Measurements from ENCODE around the gene ERC2.

ERC2 gene

DNA sequence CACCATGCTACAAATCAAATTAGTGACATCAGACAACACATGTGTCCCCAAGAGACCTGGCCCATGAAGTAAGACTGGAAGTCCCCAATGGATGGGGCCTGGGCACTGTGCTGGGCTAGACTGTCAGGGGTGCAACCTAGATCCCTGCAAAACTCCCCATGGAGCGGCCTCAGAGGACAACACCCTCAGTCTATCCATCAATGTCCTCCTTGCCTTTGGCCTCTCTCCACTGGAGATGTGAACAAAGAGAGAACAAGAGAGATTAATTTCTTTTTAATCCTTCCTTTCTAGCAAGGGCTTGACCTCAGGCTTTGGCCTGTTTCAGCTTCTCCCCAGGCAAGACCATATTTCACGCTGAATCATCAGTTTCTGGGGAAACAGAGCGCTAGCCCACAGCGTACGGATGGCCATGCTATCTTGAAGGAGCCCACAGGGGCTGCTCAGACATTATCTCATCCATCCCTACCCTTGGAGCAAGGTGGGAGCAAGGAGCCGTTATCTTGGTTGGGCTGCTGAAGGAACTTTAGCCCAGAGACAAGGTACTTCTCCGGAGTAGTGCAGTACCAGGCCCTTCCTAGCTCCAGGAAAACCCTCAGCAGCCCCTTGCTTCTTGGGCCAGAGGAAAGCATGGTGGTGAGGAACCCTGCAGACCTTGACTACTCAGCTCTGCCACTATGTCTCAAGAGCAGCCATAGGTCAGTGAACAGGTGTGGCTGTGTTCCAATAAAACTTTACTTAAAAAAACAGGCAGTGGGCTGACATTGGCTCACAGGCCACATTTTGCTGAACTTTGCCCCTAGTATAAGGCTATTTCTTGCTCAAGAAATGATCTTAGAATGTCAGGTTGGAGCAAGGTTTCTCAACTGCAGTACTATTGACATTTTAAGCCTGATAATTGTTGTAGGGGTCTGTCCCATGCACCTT, 908.5 kb downstream of the ERC2 start:
- DNase-seq: no peak

DNA sequence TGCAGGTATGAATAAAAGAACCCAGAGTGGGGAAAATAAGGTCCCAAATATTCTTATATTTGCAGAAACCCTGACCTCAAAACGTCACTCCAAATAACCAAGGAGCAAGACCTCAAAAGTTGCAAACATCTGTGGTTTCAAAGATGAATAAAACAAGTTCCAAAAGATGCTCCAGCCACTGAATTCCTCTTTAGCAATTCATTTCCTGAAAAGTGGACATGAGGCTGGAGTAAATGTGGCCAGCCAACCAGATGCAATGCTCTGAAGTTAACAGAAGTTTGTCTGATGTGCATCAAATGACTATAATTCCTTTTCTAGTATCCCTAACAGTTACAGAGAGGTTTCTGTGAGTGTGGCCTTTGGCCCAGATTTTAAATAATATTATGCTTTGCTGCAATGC, 910.0 kb downstream of the ERC2 start:
- DNase-seq: no peak

DNA sequence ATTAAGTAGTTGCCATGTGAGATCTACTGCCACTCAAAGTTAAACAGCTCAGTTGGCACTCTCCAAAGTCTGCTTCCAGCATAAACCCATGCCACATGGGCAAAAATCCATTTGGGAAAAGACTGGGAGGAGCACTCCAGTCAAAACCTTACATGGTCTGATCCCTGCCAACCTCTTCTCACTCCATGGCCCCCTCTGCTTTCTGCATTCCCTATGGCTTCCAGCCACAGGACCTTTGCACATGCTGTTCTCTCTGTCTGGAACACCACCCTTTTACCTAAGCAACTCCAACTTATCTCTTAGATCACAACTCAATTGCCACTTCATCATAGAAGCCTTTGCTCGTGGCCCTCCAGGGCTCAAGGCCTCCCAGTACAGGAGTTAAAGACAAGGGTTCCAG, 910.7 kb downstream of the ERC2 start:
- no peak for DNase-seq

DNA sequence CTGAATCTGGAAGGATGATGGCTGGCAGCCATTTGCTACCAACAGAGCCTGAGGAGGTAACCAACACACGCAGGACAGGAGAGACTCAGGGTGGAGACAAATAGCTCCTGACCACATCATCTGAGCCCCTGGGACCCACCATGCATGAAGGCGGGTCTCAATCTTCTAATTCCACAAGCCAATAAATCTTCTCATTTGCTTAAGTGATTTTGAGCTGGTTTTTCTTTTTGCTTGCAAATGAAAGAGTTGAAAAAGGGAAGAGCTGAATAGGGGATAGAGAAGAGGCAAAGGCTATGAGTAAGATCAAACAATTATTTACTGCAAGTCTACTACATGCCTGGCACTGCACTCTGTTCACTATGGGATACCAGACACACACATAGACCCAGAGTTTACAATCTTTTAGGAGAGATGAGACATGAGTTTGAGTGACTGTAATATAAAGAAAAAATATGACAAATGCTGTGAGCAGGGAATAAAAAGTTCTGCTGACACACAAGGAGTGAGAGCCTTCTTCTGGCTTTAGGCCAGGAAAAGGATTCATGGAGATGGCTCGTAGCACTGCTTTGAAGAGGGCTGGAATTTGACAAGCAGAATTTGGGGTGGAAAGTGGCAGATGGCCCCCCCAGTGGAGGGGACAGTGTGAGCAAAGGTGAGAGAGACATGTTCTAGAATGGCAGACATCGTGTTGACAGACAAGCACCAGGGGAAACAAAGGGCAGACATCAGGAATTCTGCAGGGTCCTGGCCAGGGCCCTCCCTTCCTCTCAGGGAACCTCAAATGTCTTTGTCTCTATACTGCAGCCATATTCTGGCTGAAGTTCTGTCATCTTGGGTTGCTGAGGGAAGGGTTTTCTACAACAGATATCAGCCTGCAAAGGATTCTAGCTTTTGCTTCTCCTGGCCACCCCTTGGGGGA, 911.4 kb downstream of the ERC2 start:
- DNase-seq: no peak

DNA sequence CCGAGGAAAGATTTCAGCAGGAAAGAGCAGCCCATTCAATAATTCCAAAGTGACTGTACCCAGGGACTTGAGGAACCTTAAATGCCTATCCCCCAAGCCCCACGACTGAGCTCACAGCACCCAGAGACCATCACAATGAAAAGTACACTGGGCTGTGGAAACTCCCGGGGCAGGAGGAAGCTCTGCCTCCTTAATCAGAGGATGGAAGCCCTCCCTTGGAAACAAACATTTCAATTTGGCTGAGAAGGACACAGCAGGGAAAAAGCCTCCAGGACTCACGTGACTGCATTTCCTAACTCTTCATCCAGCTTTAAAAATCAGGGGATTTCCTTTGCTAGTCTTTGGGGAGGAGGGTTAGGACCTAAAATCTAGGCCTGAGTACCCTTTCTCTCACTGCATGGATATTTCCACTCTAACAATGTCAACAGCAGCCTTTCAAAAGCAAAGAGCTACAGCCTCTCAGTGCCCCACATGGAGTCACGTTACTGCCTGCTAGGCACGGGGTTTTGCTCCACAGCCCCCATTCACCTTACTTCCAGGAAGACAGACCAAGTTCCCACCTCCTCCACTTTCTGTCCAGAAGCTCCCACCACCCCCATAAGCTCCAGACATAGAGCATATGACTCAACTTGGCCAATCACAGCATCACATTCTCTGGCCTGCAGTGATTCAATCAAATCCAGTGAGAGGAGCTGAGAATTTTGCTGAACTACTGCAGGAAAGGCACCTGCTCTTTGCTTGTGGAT, 912.2 kb downstream of the ERC2 start:
- no peak for DNase-seq

DNA sequence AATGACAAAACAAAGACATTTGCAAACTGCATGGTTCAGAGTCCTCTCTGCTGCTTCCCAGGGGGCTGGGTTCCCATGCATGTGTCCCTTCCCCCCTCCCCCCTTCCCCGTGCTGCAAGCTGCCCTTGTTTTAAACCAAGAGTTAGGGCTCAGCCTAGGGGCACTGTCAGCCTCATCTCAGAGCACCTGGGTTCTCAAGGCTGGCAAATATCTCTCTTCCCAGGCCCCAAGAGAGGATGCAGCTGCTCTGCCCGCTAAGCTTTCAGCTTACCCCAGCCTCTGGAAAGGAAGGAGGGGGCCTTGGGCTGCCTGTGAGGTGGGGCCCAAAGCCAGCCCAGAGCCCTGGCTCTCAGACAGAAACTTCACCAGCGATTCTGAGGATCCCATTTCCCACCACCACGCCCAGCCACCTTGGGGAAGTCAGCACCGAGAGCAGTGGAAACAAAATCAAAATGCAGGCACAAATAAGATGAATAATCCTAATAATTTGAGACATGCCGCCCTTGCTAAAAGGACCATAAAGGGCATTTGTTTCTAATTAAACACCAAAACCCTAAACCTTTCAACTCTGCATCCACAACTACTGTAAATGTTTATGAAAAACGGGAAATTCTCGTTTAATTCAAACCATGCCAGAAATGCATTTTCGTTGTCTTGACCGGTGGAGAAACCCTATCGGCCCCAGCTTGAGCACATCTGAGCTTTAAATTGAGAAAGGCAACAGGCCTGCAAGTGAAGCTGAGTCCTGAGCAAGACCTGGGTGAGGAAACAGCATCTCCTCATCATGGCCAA, 913.4 kb downstream of the ERC2 start:
- no peak for DNase-seq

DNA sequence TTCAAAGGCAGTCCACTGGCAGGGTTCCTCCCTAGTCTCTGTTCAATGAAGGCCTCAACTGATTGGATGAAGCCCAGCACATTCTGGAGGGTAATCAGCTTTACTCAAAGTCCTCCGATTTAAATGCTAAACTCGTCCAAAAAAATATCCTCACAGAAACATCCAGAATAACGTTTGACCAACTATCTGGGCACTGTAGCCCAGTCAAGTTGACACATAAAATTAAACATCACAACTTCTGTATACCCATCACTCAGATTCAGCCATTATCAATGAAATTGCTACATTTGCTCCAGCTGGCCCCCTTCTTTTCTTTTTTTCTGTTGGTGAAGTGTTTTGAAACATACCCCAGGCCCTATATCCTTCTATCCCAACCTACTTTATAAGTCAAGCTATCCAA, 916.6 kb downstream of the ERC2 start:
- DNase-seq: no peak

DNA sequence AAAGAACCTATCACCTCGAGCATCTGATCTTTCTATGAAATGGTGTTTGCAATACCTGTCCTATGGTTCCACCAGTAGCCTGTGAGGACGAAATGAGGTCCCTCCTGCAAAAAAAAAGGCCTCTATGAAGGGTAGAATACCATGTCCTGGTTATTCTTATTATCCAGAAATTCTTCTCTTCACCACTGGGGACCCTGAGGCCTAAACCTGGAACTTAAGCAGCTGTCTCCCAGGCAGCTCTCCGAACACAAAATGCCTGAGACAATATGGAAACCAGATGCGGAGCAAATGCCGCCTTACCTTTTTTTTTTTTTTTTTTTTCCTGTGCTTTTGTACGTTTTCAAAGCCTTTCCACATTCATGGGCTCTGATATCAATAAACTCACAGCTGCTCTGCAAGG, 919.1 kb downstream of the ERC2 start:
- no peak for DNase-seq

DNA sequence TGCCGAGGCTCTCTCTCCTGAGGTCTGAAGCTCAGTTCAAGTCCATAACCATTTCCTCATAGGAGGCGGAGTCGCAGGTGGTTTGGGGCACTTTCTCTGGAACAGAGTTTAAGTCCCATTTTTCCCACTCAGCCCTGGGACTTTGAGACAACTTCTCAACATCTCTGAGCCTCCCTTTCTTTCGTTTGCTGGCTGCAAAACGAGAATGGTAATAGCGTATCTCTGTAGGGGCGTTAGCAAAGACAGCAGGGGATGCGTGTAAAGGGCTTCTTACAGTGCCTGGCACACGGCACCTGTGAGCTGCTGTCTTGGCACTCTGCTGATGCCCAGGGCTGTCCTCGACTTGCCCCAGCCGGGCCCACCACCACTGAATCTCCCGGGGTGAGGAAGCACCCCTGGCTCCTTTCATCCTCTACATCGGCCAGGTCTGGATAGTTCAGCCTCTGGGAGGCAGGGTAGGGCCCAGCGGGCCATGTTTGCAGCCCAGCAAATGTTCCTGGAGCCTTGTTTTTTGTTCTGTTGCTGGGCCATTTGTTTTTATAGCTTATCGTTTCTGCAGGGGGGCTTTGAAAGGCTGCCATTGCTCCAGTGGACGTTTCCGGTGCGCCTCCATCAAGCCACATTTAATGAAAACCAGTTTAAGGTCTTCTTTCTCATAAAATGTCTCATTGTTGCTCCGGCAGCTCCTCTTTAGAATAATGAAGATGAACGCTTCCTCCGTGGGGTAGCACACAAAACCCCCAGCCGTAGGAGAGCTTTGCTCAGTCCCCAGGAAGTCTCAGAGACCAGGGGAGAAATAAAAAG, 921.2 kb downstream of the ERC2 start:
- DNase-seq: no peak

DNA sequence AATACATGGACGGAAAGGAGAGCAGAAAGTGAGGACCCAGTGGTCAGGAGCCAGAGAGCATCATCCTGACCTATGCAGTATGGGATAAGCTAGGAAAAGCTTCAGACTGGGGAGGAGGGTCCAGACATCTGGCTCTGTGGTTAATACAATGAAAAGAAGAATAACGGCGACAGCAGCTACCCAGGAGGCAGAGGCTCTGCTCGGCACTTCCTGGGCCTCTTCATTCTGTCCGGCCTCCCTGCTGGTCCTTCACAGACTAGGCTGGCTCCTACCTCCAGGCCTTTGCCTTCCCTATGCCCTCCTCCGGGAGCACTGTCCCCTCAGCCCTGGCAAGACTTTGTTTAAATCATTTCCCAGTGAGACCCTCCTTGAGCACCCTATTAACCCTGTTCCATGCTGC, 922.3 kb downstream of the ERC2 start:
- DNase-seq: no peak

DNA sequence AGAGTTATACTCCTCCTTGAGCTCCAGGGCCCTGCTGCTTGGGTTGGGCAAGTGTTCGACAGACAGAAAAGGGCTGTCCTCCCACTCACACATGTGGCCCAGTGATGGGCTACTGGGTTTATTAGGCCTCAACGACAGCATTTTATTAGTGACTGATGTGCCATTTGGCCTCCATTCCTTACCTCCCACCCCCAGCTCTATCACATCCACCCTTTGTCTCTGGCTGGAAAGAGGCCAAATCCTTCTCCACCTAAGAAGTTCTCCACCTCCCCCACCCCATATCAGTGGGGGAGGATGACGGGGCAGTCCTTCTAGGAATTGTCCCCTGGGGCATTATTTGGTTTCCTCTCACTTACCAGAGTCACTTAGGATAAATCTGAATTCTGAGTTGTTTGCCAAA, 924.0 kb downstream of the ERC2 start:
- DNase-seq: no peak

DNA sequence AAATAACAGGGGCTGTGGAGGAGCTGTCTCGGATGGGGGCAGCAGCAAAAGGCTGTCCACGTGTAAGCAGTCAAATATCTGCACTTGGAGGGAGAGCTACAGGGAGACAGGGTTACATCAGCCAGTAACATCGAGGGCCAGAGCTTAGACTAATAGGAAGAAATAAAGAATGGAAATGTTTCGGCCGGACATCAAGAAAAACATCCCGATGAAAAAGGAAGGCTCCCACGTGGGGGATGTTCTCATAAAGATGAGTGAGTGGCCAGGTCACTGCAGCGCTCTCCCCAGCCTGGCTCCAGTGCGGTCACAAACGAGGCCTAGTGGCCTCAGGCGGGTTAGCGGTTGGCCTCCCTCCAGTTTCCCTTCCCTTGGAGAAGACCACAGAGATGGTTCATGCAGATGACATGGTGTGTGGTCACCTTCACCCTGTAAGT, 925.1 kb downstream of the ERC2 start:
- no peak for DNase-seq

DNA sequence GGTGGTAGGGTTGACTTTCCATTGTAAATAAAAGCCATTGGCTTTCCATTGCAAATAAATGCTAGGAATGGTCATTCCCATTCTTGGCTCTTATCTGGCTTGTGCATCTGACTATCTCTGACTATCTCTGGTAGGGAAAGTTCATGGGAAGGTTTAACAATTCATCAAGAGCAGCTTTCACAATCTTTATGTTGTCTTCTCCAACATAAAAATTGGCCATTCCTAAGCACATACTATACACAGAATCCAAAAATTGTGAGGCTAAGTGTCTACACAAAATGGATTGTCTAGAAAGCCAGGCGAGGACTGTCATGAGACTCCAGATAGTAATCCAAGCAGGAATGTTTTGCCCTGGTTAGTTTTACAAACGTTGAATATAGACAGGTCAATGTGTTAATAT, 926.8 kb downstream of the ERC2 start:
- no peak for DNase-seq

DNA sequence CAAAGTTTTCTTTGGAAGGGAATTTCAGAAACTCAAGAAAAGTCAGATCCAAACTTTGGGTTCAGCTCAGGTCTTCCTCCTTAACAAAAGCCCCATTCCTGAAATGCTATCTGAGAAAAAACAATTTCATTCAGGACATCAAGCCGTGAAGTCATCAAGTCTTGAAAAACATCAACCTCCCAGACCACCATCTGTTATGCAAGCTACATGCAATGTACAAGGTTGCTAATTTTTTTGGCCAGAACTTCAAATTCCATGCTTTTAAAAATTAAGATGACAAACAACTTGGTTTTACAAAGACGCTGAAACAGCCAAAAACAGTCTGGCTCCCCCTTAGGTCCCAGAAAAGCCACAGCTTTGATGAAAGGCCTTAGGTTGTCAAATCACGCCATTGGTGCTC, 927.3 kb downstream of the ERC2 start:
- no peak for DNase-seq

DNA sequence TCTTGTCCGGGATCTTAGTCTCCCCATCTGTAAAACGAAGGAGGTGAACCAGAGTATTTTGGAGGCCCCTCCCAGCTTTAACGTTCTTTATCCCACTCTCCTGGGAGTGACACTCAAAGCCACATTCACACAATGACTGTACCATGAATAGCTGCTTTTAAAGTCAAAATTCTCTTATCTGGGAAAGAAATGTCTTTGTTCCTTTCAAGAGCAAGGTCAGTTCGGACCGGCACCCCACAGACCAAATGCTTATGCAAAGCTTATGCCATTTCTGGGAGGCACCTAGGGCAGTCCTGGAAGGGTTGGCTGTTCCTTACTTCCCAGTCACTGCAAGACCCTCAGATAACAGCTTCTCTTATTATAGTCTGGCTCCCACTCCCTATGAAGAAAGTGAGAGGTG, 927.7 kb downstream of the ERC2 start:
- DNase-seq: no peak

DNA sequence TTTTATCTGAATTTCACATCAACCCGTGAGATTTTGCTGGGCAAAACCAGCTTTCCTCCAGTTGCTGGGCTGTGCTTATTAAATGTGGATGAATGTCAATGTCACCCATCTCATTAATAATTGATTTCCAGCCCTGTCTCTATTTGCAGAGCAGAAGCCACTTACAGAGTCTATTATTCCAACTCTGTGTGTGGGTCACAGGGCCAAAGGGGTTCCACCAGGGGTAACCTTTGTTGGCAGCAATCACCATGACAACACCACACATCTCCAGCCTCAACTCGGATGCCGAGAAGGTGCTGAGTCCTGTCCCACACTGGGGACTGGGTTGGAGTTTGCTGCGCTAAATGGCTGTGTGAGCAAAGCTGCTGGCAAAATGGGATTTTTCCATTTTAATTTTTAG, 930.1 kb downstream of the ERC2 start:
- DNase-seq: no peak

DNA sequence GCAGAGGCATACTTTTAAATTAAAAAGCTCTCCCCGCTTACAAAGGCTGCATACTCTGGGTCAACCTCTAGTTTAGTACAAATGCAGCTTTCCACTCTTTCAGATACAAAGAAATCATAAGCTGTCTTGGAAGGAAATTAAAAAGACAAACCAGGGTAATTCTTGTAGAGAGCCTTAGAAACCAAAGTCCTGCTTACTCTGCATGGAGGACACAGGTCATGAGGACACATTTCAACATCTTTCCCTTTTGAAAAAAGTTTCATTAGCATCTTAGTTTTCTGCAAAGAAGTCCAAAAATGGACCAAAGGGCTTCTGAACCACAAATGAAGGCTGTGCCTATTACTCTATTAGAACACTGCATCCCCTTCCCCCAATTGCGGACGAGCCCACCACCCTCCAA, 930.7 kb downstream of the ERC2 start:
- no peak for DNase-seq

DNA sequence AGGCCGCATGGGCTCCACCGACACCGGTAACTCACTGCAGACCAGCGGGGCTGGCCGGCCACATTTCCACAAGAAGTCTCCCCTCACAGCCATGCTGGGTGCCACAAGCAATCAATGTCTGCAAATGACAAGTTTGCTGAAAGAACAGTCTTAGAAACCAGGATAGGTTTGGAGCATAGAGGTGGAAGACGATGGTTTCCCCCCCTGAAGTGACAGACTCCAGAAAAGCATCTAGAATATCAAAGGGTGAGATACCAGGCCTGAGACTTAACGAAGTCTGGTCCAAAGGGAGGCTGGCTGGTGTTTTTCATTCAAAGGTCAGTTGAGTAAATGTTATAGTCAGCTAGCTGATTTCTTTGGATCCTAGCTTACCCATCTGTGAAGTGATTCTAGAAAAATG, 931.1 kb downstream of the ERC2 start:
- DNase-seq: no peak

DNA sequence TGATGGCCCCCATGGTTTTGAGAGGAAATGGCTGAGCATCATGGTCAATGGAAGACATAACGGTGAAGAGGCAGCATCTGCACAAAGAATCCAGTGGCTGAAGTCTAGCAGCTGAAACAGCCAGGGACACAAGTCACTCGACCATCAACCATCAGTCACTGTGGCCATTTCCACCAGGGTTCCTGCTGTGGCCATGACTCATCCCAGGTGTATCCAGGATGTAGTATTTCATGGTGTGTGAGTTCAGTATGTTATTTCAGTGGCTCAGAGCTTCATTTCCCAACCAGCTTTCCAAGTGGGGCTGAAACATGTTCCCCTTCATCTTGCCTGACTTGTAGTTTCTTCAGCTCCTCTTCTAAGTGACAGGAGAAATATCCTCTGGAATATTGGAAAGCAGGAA, 933.4 kb downstream of the ERC2 start:
- no peak for DNase-seq

DNA sequence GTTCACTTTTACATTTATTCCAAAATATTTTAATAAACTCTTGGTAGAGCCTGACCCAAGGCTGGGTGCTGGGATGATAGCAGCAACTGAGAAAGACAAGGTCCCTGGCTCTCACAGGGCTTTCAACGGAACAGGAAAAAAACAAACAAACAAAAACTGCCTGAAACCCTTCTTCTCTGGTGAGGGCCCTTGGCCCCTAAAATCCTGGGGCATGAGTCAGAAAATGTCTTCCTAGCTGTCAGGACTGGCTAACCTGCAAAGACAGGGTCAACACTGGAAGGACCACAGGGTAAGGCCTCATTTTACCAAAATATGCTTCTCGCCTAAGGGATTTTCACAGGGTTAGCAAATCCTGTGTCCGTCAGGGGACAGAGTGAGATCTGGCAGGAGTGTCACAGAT, 935.5 kb downstream of the ERC2 start:
- DNase-seq: no peak

DNA sequence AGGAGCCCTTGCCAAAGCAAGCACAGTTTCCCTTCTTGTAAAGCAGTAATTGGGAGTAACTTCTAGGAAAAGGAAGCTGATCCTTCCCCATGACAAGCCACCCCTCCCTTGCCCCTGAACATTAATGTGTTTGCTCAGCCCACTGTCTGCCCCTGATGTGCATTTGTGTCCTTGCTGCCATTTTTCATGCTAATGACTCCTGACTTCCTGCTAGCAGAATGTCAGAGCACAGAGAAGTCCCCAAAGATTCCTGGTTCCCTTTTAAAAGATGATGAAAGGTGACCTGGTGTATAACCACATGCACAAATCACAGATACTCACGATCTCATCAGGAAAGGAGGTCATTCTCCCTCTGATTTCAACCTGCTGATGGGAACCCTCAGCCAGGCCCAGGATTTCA, 936.9 kb downstream of the ERC2 start:
- DNase-seq: no peak

DNA sequence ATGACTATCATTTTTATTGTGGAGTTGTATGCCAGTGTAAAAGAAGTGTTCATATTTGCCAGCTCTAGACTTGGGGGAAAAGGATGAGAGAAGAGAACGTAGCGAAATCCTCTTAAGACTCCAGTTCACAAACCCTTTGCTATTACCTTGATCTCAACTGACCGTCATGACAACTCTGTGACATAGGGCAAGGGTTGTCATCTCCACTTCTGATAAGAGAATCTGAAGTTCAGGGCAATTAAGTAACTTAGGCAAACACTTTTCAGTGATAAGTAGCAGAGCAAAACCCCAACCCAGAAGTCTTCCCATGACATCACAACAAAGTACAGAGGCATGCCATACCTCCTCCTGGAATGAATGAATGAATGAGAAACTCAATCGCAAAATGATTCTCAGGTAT, 940.9 kb downstream of the ERC2 start:
- DNase-seq: no peak

All from stimulated activated CD4-positive, alpha-beta T cell treated with anti-CD3 and anti-CD28 coated beads, Interleukin-2, amount 100 ng/mL, for 24 hours (primary cell).